NK-92 (cell line): ENCODE data around the gene CAMTA1.
"Not testable (repeated sequence)": the region's sequence is repeated elsewhere in the genome, so short reads cannot be mapped to it uniquely, and the experiment has no call there.

ENCODE experiments used
- DNase-seq: peaks from one replicate; lab custom pipeline; 2025; ENCODE audit not compliant: unreplicated experiment; lab: John Stamatoyannopoulos, UW

The CAMTA1 gene

DNA sequence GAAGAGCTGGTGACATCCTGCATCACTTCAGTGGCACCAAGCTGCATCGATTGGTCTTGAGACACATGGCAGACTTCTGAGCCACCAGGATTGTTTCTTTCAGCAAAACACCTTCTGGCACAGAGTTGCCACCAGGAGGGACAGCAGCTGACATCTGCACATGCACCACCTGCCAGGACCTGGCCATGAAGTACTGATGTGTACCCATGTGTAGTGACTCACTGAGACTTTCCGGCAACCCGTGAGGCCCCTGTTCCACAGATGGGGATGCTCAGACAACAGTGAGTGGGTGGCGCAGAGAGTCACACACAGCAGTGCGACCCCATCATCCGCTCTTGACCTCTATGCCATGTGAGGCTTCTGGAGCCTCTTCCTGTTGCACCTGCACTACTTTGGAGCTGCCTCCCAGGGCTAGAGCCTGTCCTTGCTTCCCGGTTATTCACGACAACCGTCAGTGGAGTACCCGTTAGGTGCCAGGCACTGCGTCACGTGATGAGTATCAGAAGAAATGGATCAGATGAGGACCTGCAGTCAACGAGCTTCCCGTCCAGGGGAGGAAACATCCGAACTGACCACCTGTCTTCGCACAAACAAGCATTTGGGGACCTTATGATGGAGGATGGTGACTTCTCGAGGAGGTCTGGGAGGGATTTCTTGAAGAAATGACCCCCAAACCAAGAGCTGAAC is 905.4 kb downstream of the CAMTA1 start:
- no peak for DNase-seq

GRCh38 chr1:7691576-7691975 is 906.3 kb downstream of the CAMTA1 start:
- DNase-seq: no peak

- DNase-seq: no peak
Measured at GRCh38 chr1:7692005-7692404, 906.8 kb downstream of the CAMTA1 start.

GRCh38 chr1:7693037-7693436 is 907.8 kb downstream of the CAMTA1 start:
- not testable (repeated sequence) for DNase-seq

DNA sequence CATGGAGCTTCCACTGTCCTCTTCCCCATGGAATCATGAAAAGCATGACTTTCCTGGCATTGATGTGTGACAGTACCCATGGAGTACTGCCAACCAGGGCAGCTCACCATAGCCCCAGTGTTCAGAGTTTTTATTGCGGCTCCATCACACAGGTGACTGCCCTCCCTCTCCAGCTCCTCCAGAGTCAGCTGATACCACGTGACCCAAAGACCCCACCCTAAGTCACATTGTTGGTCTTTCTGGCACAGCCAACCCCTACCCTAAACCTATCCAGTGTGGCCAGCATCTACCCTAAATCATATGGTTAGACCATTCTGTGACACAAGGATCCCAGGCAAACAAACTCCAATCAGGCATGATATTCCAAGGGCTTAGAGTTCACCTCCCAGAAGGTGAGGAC is 908.4 kb downstream of the CAMTA1 start:
- no peak for DNase-seq

GRCh38 chr1:7694600-7695496 is 909.6 kb downstream of the CAMTA1 start:
- no peak for DNase-seq

DNA sequence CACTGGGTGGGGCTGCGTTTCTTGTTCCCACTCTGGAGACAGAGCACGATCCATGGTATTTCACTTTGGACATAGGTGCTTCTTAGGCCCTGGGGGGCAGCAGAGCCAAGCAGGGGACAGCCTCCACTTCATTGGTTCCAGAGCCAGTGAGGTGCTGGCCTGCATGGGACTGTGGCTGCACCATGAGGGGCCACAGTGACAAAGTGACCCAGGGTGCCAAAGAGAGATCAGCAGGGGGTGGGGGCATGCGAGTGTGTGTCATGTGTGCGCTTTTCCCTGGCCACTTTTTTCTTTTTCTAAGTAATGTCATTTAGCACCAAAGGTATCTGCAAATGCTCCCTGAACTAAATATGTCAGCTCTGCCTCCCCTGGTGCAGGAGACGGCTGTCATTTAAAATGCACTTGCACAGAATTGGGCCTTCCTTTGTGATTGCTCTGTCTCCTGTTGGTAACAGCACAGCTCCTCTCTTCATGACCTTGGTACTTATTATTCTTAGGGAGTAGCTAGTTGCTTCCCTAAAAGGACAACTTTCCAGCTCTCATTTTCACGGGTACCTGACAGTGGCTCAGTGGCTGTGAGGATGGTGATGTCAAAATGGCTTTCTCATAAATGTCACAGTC is 910.4 kb downstream of the CAMTA1 start:
- no peak for DNase-seq

GRCh38 chr1:7698641-7699040 is 913.4 kb downstream of the CAMTA1 start:
- DNase-seq: no peak

DNA sequence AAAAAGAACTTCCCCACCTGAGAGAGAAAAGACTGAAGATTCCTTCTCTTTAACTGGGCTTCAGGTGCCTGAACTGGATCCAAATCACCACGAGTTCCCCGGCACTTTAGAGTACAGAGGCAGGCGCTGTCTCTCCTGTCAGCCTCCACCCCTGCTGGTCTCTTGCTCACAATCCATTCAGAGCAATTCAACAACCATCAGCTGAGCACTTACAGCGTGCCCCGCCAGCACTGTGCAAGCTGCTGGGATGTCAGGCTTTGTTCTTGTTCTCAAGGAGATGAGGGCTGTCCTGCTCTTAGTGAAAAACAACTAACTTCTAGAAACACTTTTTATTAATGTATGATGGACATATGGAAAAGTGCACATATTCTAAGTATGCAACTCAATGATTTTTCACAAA is 917.1 kb downstream of the CAMTA1 start:
- no peak for DNase-seq

- DNase-seq: no peak
Measured at GRCh38 chr1:7703321-7704213, 918.3 kb downstream of the CAMTA1 start.

- DNase-seq: no peak
Measured at GRCh38 chr1:7704214-7705047, 919.2 kb downstream of the CAMTA1 start.

- no peak for DNase-seq
Measured at GRCh38 chr1:7705048-7705907, 920.0 kb downstream of the CAMTA1 start.

DNA sequence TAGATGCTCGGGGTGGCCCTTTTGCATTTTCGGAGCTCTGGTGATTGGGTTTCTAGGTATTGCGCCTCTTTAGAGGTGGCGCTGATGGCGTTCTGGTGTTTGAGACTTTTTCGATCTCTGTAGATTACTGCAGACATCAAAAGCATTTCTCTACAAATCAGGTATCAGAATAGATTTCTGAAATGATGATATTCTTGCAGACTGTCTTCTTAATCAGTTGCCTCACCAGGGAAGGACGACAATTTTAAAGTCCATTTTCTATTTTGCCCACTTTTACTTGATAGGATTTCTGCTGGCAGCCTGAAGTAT is 920.6 kb downstream of the CAMTA1 start:
- no peak for DNase-seq

DNA sequence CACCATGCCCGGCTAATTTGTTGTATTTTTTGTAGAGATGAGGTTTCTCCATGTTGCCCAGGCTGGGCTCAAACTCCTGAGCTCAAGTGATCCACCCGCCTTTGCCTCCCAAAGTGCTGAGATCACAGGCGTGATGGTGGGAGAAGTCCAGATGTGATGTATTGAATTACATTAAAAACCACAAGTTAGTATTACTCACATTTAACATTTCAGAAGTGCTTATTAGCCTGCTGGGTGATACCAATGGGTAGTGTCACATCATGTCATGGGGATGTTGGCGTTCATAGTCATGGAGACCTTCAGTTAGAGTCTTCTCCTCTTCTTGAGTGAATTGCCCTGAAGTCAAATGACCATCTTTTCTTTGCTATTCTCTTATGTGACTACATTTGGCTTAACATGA is 922.3 kb downstream of the CAMTA1 start:
- DNase-seq: no peak

- DNase-seq: not testable (repeated sequence)
Measured at GRCh38 chr1:7708065-7708464, 922.8 kb downstream of the CAMTA1 start.

- DNase-seq: no peak
Measured at GRCh38 chr1:7710859-7711258, 925.6 kb downstream of the CAMTA1 start.

- no peak for DNase-seq
Measured at GRCh38 chr1:7712731-7713323, 927.6 kb downstream of the CAMTA1 start.

- no peak for DNase-seq
Measured at GRCh38 chr1:7716506-7716905, 931.3 kb downstream of the CAMTA1 start.
